GM19238 (cell line): Measurements from ENCODE around the gene AIP.

Experiments
- DNase-seq: peaks from one replicate; pipeline ENCODE4 v3.0.0; 2011; ENCODE audit warnings: low spot score; ENCODE audit not compliant: insufficient read length

AIP gene

DNA sequence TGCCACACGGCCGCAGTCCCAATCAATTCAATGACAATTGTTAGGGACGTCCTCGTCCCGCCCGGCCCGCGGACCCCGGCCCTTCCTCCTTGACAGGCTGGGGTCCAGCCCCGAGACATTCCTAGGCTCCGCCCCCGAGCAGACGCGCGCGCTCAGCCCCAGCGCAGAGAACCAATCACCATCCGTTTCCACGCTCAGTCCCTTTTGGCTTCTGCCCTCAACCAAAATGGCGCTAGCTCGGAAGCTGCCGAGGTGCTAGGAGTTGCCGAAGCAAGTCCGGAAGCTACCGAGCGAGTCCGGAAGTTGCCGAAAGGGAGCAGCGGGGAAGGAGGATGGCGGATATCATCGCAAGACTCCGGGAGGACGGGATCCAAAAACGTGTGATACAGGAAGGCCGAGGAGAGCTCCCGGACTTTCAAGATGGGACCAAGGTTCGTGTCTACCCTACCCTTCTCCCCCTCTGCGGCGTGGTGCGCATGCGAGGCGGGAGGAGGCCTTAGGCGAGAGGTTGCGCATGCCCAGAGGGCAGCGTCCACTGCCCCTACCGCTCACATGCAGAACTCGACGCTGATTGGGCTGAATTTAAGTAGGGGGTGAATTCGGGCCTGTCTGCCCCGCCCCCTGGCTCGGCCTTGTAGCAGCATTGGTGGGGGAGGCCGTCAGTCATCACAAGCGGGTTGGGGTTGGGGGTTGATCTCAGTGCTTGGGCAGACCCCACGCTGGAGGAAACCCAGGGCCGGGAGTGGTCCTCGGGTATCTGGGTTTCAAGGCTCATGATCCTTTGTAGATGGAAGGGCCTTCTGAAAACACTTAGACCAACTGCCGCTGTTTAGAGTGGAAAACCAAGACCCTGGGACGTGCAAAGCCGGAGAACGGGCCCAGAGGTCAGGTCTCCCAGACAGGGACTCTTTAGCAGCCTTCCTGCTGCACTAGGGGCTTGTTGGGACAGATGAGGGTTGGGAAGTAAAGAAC is at the start of gene AIP:
AIP (plus strand) TSS at position 200 of the 972 bp plus-strand sequence; CDS start at position 333, 133 bp downstream.
- peak; percentile 99 for DNase-seq

DNA sequence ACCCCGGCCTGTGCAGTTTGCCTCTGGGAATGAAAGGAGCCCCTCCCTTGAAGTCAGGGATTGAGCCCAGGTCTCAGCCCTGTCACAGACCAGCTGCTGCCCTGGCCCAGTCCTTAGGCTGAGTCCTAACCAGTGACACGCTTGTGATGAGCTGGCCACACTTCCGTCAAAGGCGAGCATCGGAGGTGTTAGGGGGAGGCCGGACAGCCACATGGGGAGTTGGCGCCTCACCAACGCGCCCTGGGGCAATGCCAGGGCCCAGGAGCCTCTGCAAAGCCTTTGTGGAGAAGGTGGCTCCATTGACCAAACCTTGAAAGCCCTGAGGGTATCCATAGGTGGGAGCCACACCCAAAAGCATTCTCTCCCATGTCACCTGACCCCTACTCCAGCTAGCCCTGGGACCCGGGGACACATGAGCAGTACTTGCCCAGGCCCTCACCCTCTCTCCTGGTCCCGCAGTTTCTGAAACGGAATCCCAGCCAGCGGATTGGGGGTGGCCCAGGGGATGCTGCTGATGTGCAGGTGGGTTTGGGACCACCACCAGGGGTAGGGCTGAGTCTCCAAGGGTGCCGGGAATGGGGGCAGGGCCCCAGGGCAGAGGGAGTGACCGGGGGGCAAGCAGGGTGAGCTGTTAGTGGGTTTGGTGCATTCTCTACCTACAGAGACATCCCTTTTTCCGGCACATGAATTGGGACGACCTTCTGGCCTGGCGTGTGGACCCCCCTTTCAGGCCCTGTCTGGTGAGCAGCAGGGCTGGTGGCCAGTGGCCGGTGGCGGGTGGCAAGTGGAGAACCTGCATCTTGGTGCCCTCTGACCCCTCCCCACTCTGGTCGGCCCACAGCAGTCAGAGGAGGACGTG is 49.1 kb upstream of the AIP start:
- no peak for DNase-seq

DNA sequence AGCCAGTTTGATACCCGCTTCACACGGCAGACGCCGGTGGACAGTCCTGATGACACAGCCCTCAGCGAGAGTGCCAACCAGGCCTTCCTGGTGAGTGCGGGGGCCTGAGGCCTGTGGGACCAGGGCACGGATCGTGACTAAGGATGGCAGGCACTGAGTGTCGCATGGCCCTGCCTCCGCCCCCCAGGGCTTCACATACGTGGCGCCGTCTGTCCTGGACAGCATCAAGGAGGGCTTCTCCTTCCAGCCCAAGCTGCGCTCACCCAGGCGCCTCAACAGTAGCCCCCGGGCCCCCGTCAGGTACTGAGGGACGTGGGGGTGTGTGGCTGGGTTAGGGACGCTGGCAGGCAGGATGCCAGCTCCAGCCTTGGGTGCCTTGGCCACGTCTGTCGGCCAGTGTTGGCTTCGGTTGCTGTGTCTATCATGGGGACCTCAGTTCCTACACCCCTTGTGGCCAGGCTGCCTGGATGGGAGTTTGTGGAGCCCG is 48.4 kb upstream of the AIP start:
- DNase-seq: no peak

DNA sequence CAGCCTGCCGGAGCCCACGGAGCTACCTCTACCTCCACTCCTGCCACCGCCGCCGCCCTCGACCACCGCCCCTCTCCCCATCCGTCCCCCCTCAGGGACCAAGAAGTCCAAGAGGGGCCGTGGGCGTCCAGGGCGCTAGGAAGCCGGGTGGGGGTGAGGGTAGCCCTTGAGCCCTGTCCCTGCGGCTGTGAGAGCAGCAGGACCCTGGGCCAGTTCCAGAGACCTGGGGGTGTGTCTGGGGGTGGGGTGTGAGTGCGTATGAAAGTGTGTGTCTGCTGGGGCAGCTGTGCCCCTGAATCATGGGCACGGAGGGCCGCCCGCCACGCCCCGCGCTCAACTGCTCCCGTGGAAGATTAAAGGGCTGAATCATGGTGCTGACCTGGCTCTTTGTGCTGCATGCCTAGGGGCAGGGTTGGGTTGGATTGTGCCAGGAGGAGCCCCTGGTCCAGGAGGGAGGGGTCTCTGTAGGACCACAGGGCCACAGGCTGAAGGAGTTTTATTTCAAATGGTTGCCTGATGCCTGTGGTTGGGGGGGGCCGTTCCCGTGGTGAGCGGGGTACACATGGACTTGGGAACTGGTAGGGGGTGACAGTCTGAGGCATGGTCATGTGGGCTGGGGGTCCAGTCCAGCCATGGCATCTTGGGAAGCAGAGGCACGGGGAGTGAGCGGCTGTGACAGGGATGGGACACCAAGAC is 47.6 kb upstream of the AIP start:
- DNase-seq: no peak

DNA sequence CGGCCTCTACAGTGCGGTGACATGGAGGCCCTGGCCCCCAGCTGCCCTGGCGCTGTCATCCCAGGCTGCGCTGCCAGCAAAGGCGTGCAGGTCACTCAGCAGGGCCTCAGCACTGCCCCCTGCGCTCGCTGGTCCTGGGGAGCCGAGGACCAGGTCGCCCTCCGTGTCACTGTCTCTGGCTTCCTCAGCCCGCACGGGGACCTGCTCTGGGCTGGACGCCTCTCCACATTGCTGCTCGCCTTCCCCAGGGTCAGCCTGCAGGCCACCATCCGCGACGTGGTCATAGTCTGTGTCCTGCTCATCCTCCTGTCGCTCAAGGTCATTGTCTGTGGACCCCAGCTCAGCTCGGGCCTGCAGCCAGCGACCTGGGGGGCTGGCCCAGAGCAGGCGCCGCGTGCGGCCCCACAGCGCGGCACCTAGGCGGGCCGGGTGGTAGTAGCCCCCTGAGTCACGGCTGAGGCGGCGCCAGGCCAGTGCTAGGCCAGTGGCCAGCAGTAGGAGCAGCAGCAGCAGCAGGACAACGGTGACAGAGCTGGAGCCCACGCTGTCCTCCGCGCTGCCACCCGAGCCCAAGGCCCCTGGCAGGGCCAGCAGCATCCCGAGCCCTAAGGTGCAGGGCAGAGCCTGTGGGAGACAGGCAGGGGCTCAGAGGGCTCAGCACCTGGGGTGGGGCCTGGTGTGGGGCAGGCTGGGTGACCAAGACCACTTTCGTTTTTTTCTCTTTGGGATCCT is 46.9 kb upstream of the AIP start:
- DNase-seq: no peak

DNA sequence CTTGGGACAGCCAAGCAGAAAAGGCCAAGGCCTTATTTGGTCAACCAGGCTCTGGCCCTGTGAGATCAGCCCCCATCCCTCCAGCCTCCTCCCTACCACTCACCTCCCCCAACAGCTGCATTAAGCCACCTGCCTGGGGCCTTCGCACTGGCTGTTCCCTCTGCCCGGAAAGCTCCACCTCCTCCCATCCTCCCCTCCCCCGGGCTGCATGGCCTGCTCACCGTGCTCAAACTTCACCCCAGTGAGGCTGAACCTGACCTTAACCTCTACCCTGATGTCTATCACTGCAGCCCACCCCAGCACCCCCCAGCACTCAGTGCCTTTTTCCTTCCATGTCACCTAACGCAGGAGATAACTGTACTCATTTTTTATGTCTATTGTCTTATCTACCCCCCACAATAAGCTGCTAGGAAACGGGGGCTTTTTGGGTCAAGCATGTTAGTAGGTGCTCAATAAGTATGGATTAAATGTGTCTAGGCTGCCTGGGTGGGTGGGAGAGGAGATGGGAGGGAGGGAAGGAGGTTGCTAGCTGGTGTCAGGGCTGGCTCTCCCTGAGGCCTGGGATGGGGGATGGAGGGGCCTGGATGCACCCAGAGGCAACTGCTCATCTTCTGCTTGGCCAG is 46.3 kb upstream of the AIP start:
- peak; percentile 93 for DNase-seq

DNA sequence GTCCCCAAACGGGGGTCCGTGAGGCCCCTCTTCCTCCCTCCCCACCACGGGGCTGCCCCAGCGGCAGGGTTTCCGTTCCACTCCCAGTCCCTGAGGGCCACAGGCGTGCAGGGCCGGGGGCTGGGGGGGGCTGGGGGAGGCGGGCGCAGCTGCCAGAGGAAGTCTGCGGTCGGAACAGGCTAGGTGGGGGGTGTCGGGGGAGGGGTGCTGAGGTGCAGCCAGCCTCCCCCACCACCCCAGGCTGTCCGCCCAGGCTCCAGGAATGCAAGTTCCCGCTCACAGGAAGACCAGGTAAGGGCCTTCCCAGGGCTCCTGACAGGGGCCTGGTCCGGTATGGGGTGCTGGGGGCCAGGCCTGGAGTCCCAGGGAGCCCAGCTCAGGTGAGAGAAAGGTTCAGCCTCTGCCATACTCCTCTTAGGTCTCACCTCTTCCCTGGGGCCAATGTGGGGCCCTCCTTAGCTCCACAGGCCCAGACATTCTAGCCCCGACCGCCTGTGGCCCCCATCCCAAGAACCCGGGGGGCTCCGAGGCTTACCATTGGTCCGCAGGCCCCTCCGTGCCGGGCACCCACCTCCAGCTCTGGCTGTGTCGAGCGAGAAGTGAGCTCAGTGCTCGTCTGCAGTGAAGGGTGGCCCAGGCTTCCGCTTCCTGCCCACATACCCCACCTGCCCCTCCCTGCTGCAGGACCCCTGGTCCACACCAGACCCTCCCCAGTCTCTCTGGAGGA is 45.6 kb upstream of the AIP start, which contains the start of gene PTPRCAP:
PTPRCAP (minus strand) TSS at position 601 of the 727 bp plus-strand sequence; CDS start at position 538, 63 bp downstream.
- peak; percentile 90 for DNase-seq

DNA sequence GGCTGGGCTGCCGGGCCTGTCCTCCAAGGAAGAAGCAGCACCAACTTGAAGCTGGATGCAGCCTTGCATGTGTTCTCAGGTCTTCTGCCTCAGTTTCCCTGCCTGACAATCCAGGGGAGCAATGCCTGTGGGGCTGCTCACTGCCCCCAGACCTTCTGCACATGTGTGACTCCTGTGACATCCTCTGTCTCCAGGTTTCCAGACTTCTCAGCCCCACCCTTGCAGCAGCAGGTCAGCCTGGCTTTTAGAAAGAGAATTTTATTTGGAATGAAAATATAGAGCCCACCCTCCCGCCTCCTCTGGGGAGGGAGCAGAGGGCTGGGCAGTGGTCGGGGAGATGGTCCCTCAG is 45.0 kb upstream of the AIP start:
- DNase-seq: no peak

DNA sequence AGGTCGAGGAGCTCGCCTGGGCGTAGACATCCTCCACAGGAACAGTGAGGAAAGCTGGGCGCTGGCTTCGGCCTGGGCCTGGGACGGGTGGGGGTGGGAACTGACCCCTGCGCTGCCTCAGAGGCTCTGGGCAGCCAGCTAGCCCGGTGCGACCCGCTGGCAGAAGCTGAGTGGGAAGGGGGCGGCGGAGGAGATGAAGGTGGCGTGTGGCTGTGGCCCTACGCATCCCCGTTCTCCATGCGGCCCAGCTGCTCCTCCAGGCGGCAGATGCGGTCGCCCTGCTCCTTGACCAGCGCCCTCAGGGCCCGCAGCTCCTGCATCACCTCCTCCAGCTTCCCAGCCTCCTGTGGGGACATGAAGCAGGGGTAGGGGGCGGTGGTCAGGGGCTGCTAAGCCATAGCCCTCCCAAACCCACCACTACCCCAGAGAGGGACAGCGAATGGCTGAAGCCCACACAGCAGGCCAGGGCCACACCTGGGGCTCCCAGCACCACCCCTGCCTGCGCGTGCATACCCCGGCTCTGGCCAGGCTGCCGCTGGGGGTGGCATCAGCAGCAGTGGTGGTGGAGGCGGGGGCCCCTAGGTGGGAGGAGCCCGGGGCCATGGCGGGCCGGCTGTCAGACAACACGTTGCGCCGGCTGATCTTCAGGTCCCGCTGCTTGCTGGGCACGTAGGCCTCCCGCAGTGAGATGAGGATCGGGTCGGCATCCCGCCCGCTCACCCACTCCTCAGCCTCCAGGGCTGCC is 44.5 kb upstream of the AIP start:
- DNase-seq: no peak

DNA sequence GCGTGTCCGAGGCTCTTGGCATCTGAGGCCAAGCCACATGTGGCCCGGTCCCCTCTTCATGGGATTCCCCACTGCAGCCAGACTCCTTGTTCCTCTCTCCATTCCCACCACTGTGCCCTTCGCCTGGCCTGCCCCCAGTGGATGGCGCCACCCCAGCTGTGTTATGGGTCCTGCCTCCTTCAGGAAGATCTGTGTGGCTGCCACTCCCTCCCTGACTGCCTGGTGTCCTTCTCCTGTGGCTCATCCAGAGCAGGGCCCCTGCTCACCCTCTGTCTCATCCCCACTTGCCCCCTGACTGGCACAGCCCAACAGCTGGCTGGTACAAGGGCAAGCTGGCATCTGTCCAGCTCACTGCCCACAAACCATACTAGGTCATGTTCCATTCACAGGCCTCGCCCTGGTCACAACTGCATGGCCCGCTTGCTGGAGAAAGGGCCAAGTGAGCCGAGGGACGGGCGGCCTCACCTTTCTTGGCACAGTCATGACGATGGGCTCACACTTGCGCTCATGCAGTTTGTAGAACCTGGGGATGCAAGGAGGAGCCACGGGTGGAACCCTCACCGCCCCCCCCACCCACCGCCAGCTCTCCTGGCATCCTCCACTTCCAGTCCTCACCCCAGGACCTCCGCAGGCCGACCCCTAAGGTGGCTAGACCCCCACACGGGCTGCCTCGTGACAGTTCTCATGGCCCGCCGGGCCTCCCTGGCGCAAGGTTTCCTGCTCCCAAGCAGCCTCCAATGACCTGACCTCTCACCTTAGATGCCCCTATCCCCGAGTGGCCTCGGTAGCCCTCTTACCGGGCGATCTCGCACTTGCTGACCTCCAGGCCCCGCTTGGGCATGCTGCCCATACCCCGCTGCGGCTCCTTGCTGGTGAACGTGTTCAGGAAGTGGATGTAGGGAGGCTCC is 43.3 kb upstream of the AIP start:
- no peak for DNase-seq

DNA sequence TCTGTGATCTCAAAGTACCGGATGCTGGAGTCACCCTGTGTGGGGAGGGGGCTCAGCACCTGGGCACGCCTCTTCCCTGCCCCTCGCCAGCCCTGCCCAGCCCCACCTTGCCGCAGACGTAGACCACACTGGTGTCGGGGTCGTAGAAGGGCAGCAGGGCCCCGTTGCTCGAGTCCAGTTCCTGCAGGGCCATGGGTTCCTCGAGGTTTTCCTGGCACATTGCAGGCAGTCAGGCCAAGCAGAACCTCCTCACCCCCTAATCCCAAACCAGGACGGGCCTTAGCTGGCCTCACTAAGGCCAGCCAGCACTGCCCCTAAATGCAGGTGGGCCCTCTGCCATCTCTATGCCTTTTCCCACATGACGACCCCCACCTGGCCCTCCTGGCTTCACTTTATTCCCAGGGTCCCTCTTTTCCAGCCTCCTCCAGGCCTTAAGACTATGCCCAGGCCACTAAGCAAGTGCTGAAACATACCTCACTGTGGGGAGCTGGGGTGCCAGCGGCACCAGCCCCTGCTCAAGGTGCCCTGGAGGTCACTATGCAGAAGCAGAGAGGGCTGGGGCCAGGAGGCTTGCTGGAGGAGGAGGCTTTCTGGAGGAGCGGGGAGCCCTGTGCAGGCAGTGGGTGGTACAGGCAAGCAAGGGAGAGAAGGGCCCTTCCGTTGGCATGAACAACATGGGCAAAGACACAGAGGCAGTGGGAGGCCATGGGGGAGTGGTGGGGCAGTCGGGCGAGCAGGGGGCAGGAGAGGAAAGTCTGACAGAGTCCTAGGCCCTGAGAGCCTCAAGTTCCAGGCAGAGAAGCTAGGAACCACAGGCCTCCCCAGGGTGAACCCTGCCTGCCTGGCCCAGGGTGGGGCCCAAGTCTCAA is 42.4 kb upstream of the AIP start:
- DNase-seq: no peak

DNA sequence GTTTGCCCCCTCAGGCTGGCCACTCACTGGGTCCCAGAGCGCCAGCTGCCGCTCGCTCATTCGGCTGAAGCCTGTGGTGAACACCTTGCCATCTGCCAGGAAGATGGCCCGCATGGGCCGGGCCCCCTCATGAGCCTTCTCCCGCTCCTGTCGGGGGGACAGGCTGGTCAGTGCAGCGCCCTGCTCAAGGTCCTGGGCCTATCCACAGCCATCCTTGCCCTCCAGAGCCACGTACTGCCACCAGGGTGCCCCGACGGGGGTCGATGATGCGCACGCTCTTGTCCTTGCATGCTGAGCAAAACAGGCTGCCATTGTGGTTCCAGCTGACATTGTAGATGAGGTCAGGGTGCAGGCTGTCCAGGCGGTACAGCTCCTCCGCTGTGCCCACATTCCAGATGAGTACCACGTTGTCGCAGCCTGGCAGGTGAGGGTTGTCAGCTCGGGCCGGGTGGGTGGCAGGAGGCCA is 41.7 kb upstream of the AIP start:
- DNase-seq: no peak

DNA sequence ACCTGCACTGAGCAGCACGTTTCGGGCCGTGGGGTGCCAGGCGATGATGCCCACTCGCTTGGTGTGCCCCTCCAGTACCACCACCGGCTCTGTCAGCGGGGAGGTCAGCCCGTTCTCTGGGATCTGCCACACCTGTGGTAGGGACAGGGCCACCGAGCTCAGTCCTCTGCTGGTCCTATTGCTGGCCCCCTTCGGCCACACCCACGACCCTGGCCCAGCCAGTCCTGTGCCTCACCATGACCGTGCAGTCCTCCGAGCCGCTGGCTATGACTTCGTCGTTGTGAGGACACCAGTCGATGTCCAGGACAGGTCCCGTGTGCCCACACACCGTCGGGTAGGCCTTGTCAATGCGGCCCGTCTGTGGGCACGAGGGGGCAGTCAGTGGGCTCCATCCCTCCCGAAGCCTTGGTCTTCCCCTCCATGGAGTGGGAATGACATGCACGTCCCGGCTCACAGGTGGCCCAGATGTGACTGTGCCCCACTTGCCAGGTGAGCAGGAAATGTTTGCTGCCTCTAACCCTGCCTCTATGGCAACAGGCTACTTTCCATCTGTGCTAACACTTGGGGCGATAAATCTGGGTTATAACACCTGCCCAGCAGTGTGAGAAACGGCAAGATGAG is 41.0 kb upstream of the AIP start:
- no peak for DNase-seq

DNA sequence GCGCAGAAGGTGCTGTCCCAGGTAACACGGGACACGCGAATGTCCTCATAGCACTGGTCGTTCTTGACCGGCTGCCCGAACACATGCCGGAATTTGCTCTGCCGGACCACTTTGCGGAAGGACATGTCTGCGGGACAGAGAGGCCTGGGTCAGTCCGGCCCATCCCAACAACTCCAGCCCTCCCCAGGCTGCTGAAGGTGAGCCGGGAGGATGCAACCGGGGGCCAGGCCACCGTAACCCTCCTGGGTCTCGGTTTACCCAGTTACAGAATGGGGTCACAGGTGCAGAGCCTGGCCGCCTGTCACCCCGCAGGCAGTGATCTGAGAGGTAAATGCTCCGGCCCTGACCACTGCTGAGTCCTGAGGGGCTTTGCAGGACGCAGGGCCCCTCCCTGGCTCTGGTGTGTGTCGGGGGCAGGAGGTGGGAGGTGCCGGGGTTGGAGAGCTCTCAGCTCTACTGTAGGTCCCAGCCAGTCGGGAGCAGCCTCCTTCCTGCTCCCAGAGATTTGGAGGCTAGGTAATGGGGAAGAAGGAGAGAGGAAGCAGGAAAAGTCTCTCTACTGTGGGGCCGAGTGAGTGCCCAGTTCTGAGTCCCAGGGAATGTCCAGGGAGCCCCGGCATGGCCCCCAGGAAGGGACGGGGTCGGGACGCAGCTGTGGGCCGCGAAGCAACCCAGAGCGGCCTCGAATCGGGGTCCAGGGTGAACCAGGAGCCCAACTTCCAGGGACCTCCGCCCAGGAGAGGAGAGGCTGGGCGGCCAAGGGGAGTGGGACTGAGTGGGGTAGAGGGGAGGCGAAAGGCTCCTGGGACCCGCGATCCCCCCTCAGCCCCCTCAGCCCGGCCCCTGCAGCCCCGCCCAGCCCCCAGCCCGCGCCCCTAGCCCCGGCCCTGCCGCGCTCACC is 40.1 kb upstream of the AIP start:
- DNase-seq: no peak

DNA sequence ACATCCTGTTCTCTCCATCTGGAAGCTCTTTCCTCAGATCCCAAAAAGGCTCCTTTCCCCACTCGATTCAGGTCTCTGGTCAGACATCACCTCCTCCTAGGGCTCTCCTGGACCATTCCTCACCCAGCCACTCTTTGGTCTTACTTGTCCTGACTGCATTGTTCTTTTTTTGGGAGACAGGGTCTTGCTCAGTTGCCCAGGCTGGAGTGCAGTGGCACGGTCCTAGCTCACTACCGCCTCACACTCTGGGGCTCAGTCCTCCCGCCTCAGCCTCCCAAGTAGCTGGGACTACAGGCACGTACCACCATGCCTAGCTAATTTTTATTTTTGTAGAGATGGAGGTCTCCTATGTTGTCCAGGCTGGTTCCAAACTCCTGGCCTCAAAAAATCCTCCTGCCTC is 37.3 kb upstream of the AIP start:
- no peak for DNase-seq
